Hematopoietic multipotent progenitor cell treated with erythropoietin and hydrocortisone succinate and interleukin-3 and kit ligand, for 17 days (in vitro differentiated cells): ENCODE data around the gene TSPAN16.
"Not testable (repeated sequence)": the region's sequence is repeated elsewhere in the genome, so short reads cannot be mapped to it uniquely, and the experiment has no call there.

Source experiments
- DNase-seq: peaks from one replicate; pipeline ENCODE4 v3.0.0-alpha.2; 2015; ENCODE audit warnings: low spot score

TSPAN16 gene

GRCh38 chr19:11320278-11320995 is 24.5 kb downstream of the TSPAN16 start:
- not testable (repeated sequence) for DNase-seq

- DNase-seq, result no peak
These were observed 25.5 kb downstream of the TSPAN16 start for GRCh38 chr19:11321191-11322126.

- DNase-seq, result no peak
These were observed 26.5 kb downstream of the TSPAN16 start for GRCh38 chr19:11322269-11323024.

GRCh38 chr19:11323601-11324078 is 27.7 kb downstream of the TSPAN16 start:
- no peak for DNase-seq

GRCh38 chr19:11324079-11324661 is 28.2 kb downstream of the TSPAN16 start:
- no peak for DNase-seq

- no peak for DNase-seq
These were observed 28.9 kb downstream of the TSPAN16 start for GRCh38 chr19:11324748-11325389.

GRCh38 chr19:11325544-11325943 is 29.6 kb downstream of the TSPAN16 start:
- DNase-seq, result no peak

- no peak for DNase-seq
These were observed 34.2 kb downstream of the TSPAN16 start for GRCh38 chr19:11330127-11330526.

- DNase-seq, result no peak
These were observed 35.5 kb downstream of the TSPAN16 start for GRCh38 chr19:11331502-11331901.

GRCh38 chr19:11332822-11333221 is 36.9 kb downstream of the TSPAN16 start:
- no peak for DNase-seq

GRCh38 chr19:11333838-11334237 is 37.9 kb downstream of the TSPAN16 start:
- DNase-seq, result not testable (repeated sequence)

- DNase-seq, result no peak
These were observed 39.6 kb downstream of the TSPAN16 start for GRCh38 chr19:11335449-11336146.

GRCh38 chr19:11337080-11337479 is 41.1 kb downstream of the TSPAN16 start:
- no peak for DNase-seq

- DNase-seq, result no peak
These were observed 42.2 kb downstream of the TSPAN16 start for GRCh38 chr19:11338121-11338520.

GRCh38 chr19:11338569-11339253 is 42.8 kb downstream of the TSPAN16 start:
- no peak for DNase-seq

GRCh38 chr19:11339254-11340098 is 43.5 kb downstream of the TSPAN16 start, which contains the start of gene RAB3D:
Gene RAB3D, minus strand, starts transcription at chr19:11339657. Its CDS starts 2,258 bp downstream, at chr19:11337399.
- DNase-seq, result no peak

- DNase-seq, result not testable (repeated sequence)
These were observed 44.1 kb downstream of the TSPAN16 start for GRCh38 chr19:11340099-11340467.

GRCh38 chr19:11342429-11342828 is 46.5 kb downstream of the TSPAN16 start:
- DNase-seq, result no peak
